H1 (cell line): Measurements from ENCODE around the gene ECI1. TPM values are rescaled to one million over a fixed set of nuclear protein-coding genes. Genes with fewer than 3 reads are reported as not detected.

Experiments
- CTCF ChIA-PET: fragments of 300-600 bp; sonication (Branson Sonifier 250); formaldehyde crosslinking; loops from one replicate; lab custom pipeline; 2021; ENCODE audit not compliant: partially characterized antibody; lab: Charles Lee
- POLR2A ChIA-PET: fragments of 300-600 bp; sonication (Branson Sonifier 250); formaldehyde crosslinking; loops from one replicate; lab custom pipeline; 2021; ENCODE audit warnings: inconsistent platforms; ENCODE audit not compliant: partially characterized antibody; lab: Charles Lee
- DNase-seq, 2 experiments: peaks; one replicate each; pipeline versions ENCODE4 v3.0.0 to v3.0.0-alpha.2; 2010 to 2022; ENCODE audit warnings: low spot score in 2 of 2, low read depth in 1 of 2, mixed read lengths in 1 of 2
- FAIRE-seq: peaks from 2 replicates; lab custom pipeline; 2011; peaks lifted over from hg19 to GRCh38; lab: Jason Lieb, UNC
- H2AFZ ChIP-seq: 2 replicates; pipeline ENCODE4 v1.8.1; 2012; ENCODE audit warnings: low read length, inconsistent platforms
- H2AK5ac ChIP-seq: 2 replicates; pipeline ENCODE4 v1.6.1; 2013; ENCODE audit warnings: low read depth, low read length
- H2BK120ac ChIP-seq: replicated peaks from 2 replicates; pipeline ENCODE3; 2013; ENCODE audit warnings: low read depth, low read length, inconsistent platforms
- H2BK12ac ChIP-seq: 2 replicates; pipeline ENCODE4 v1.6.1; 2013; ENCODE audit warnings: low read depth, low read length
- H2BK15ac ChIP-seq: 2 replicates; pipeline ENCODE4 v1.6.1; 2013; ENCODE audit warnings: low read length
- H2BK20ac ChIP-seq: 2 replicates; pipeline ENCODE4 v1.6.1; 2013; ENCODE audit warnings: low read length
- H2BK5ac ChIP-seq: 2 replicates; pipeline ENCODE4 v1.6.1; 2013; ENCODE audit warnings: low read depth, low read length
- H3K14ac ChIP-seq: 2 replicates; pipeline ENCODE4 v1.6.1; 2013; ENCODE audit warnings: inconsistent platforms; ENCODE audit not compliant: insufficient read length
- H3K18ac ChIP-seq: 2 replicates; pipeline ENCODE4 v1.6.1; 2013; ENCODE audit warnings: low read length; ENCODE audit errors: extremely low read depth
- H3K23ac ChIP-seq: 2 replicates; pipeline ENCODE4 v1.6.1; 2013; ENCODE audit warnings: inconsistent platforms; ENCODE audit not compliant: insufficient read length
- H3K23me2 ChIP-seq: 2 replicates; pipeline ENCODE4 v1.6.1; 2013; ENCODE audit warnings: low read depth, low read length
- H3K27ac ChIP-seq: 2 replicates; pipeline ENCODE4 v1.6.1; 2011; ENCODE audit warnings: low read depth, low read length, inconsistent platforms
- H3K27me3 ChIP-seq, 4 experiments: replicated peaks in 1 of 4; 1 replicate in 1 of 4; 2 replicates in 3 of 4; pipeline versions ENCODE4 v1.6.1 to v1.8.1; 2011 to 2013; ENCODE audit warnings: low read length in 3 of 4, mild to moderate bottlenecking in 3 of 4, inconsistent platforms in 2 of 4, mixed read lengths in 2 of 4, moderate library complexity in 1 of 4; ENCODE audit not compliant: control insufficient read depth in 3 of 4, insufficient read depth in 3 of 4; ENCODE audit errors: extremely low read depth in 1 of 4
- H3K36me3 ChIP-seq, 4 experiments: 2 replicates each; pipeline versions ENCODE4 v1.6.1 to v1.8.1; 2011 to 2013; ENCODE audit warnings: mild to moderate bottlenecking in 4 of 4, low read length in 3 of 4, moderate library complexity in 2 of 4, control low read depth in 1 of 4, inconsistent platforms in 1 of 4; ENCODE audit not compliant: insufficient read depth in 4 of 4, control insufficient read depth in 2 of 4
- H3K4ac ChIP-seq: replicated peaks from 2 replicates; pipeline ENCODE3; 2013; ENCODE audit warnings: low read length, low read depth, mixed read lengths, inconsistent platforms; ENCODE audit not compliant: insufficient read length
- H3K4me1 ChIP-seq, 4 experiments: replicated peaks in 1 of 4; 1 replicate in 1 of 4; 2 replicates in 3 of 4; pipeline versions ENCODE4 v1.6.1 to v1.8.1; 2011 to 2013; ENCODE audit warnings: low read length in 3 of 4, inconsistent platforms in 2 of 4, mixed read lengths in 1 of 4; ENCODE audit not compliant: insufficient read depth in 4 of 4, control insufficient read depth in 3 of 4
- H3K4me2 ChIP-seq, 2 experiments: 2 replicates each; pipeline versions ENCODE4 v1.6.1 to v1.8.1; 2011 to 2013; ENCODE audit warnings: low read depth in 2 of 2, low read length in 2 of 2, control low read depth in 1 of 2, inconsistent platforms in 1 of 2, mild to moderate bottlenecking in 1 of 2; ENCODE audit not compliant: insufficient read depth in 1 of 2
- H3K4me3 ChIP-seq, 4 experiments: fragments of 200-600, 300-600 bp in 1 of 4; sonication (generic), shearing (Covaris generic), sonication (Bioruptor Twin) in 1 of 4; 2 replicates each; pipeline versions ENCODE4 v1.5.1 to v1.8.1; 2011 to 2016; ENCODE audit warnings: low read length in 4 of 4, low read depth in 3 of 4, control low read depth in 2 of 4, inconsistent platforms in 2 of 4, mild to moderate bottlenecking in 2 of 4, mixed read lengths in 1 of 4, moderate library complexity in 1 of 4; ENCODE audit not compliant: insufficient read depth in 2 of 4; ENCODE audit errors: extremely low read depth in 1 of 4
- H3K56ac ChIP-seq: replicated peaks from 2 replicates; pipeline ENCODE3; 2013; ENCODE audit warnings: low read depth, mild to moderate bottlenecking, mixed read lengths, low read length, inconsistent platforms; ENCODE audit not compliant: insufficient read length
- H3K79me1 ChIP-seq: 2 replicates; pipeline ENCODE4 v1.6.1; 2013; ENCODE audit warnings: low read depth, low read length, control low read depth
- H3K79me2 ChIP-seq, 2 experiments: 2 replicates each; pipeline versions ENCODE4 v1.6.1 to v1.8.1; 2012 to 2013; ENCODE audit warnings: low read length in 2 of 2, mild to moderate bottlenecking in 2 of 2, inconsistent platforms in 1 of 2; ENCODE audit not compliant: insufficient read depth in 2 of 2, control insufficient read depth in 1 of 2
- H3K9ac ChIP-seq, 4 experiments: replicated peaks in 1 of 4; 1 replicate in 1 of 4; 2 replicates in 3 of 4; pipeline versions ENCODE4 v1.6.1 to v1.8.1; 2011 to 2013; ENCODE audit warnings: low read depth in 3 of 4, low read length in 3 of 4, control low read depth in 2 of 4, mild to moderate bottlenecking in 2 of 4, moderate library complexity in 2 of 4, inconsistent platforms in 1 of 4; ENCODE audit errors: extremely low read depth in 1 of 4
- H3K9me3 ChIP-seq, 2 experiments: 2 replicates each; pipeline versions ENCODE4 v1.6.1 to v1.8.1; 2012 to 2013; ENCODE audit warnings: mild to moderate bottlenecking in 2 of 2, moderate library complexity in 2 of 2, control low read depth in 1 of 2, inconsistent platforms in 1 of 2, low read depth in 1 of 2, low read length in 1 of 2, mixed read lengths in 1 of 2; ENCODE audit not compliant: insufficient read depth in 2 of 2
- H4K20me1 ChIP-seq, 2 experiments: replicated peaks in 1 of 2; 2 replicates each; pipeline versions ENCODE3 to v1.8.1; 2011 to 2013; ENCODE audit warnings: inconsistent platforms in 2 of 2, low read length in 2 of 2, mild to moderate bottlenecking in 1 of 2; ENCODE audit not compliant: insufficient read depth in 2 of 2, control insufficient read depth in 1 of 2
- H4K5ac ChIP-seq: 2 replicates; pipeline ENCODE4 v1.6.1; 2013; ENCODE audit warnings: low read length, low read depth, mixed read lengths, inconsistent platforms; ENCODE audit not compliant: insufficient read length
- H4K8ac ChIP-seq: 2 replicates; pipeline ENCODE4 v1.8.0; 2013; ENCODE audit warnings: mild to moderate bottlenecking, moderate library complexity, low read length, inconsistent platforms; ENCODE audit not compliant: insufficient read depth; ENCODE audit errors: extremely low read depth
- H4K91ac ChIP-seq: replicated peaks from 2 replicates; pipeline ENCODE3; 2013; ENCODE audit warnings: low read length, mixed read lengths, inconsistent platforms; ENCODE audit not compliant: insufficient read length
- BRCA1 ChIP-seq: IDR thresholded peaks from 2 replicates; pipeline ENCODE4 v1.6.1; 2012; ENCODE audit warnings: low read depth, low read length, improper control_type of control experiment
- CEBPB ChIP-seq: IDR thresholded peaks from 2 replicates; pipeline ENCODE4 v1.6.1; 2012; ENCODE audit warnings: low read depth, low read length
- FOSL1 ChIP-seq: IDR thresholded peaks from 2 replicates; pipeline ENCODE4 v1.6.1; 2011; ENCODE audit warnings: mild to moderate bottlenecking, low read depth, low read length, moderate library complexity; ENCODE audit not compliant: insufficient read depth
- HDAC2 ChIP-seq, 2 experiments: fragments of 300-600 bp in 1 of 2; sonication (generic) in 1 of 2; IDR thresholded peaks; 2 replicates each; pipeline ENCODE4 v1.6.1; 2011 to 2012; ENCODE audit warnings: low read depth in 2 of 2, low read length in 2 of 2, mild to moderate bottlenecking in 2 of 2, moderate library complexity in 2 of 2, borderline replicate concordance in 1 of 2, inconsistent platforms in 1 of 2
- KDM4A ChIP-seq: IDR thresholded peaks from one replicate; pipeline ENCODE4 v1.7.1; 2012; ENCODE audit warnings: low read depth, mild to moderate bottlenecking, moderate library complexity, low read length, inconsistent platforms; ENCODE audit not compliant: severe bottlenecking
- POLR2A ChIP-seq, 2 experiments: IDR thresholded peaks; 1 replicate in 1 of 2; 2 replicates in 1 of 2; pipeline ENCODE4 v1.6.1; 2011; ENCODE audit warnings: low read depth in 2 of 2, low read length in 2 of 2, mild to moderate bottlenecking in 2 of 2; ENCODE audit errors: control extremely low read depth in 1 of 2
- POU5F1 ChIP-seq: IDR thresholded peaks from 2 replicates; pipeline ENCODE4 v1.6.1; 2011; ENCODE audit warnings: low read depth, mild to moderate bottlenecking, low read length, moderate library complexity
- RBBP5 ChIP-seq: IDR thresholded peaks from 2 replicates; pipeline ENCODE4 v1.7.1; 2012; ENCODE audit warnings: low read depth, mild to moderate bottlenecking, inconsistent platforms, low read length, moderate library complexity, borderline replicate concordance
- TEAD4 ChIP-seq: IDR thresholded peaks from 2 replicates; pipeline ENCODE4 v1.6.1; 2012; ENCODE audit warnings: low read depth, low read length, inconsistent platforms, mixed read lengths
- WGBS, 2 experiments: shearing (Covaris generic) in 1 of 2; methylation state at CpG; one replicate each; pipeline versions ENCODE4 v1.1.6 to v1.1.7; 2013 to 2015; ENCODE audit warnings: low lambda C conversion rate in 2 of 2, mixed read lengths in 2 of 2, inconsistent platforms in 1 of 2, low coverage in 1 of 2, missing lambda C conversion rate in 1 of 2; ENCODE audit not compliant: insufficient replicate concordance in 2 of 2, insufficient coverage in 1 of 2, insufficient read length in 1 of 2; ENCODE audit errors: extremely low coverage in 1 of 2, missing lambda C conversion rate in 1 of 2; 5-methylcytosine and 5-hydroxymethylcytosine counted together
- polyA plus RNA-seq, 7 experiments: library from polyadenylated mRNA; depleted of rRNA in 3 of 7; stranded (reverse) in 5 of 7; unstranded in 2 of 7; fragments of >200 nt in 5 of 7; fragments of 200-250 nt in 2 of 7; gene quantifications; 1 replicate in 5 of 7; 2 replicates in 1 of 7; 4 replicates in 1 of 7; pipeline versions ENCODE4 v1.2.1 to v1.2.3, GENCODE V29; 2011 to 2013; ENCODE audit warnings: missing spikeins in 2 of 7, mixed read lengths in 2 of 7
- total RNA-seq: library from RNA; stranded (reverse); fragmentation: NEBNext Ultra II Directional; extraction: Animal tissue kit (Norgen Biotek cat#: 25700); gene quantifications from 2 replicates; pipeline ENCODE4 v1.2.1, GENCODE V29; 2021
- TF ChIP-seq, protein P1 (sequence below): IDR thresholded peaks from 2 replicates; pipeline ENCODE4 v1.6.1; 2012; ENCODE audit warnings: low read length, inconsistent platforms

Gene ECI1
- total and polyA plus RNA-seq, 2 of the 8 experiments (the other 6 are each of a cell fraction or from before 2014, with no cell fraction given): 79.5 to 151 TPM

DNA sequence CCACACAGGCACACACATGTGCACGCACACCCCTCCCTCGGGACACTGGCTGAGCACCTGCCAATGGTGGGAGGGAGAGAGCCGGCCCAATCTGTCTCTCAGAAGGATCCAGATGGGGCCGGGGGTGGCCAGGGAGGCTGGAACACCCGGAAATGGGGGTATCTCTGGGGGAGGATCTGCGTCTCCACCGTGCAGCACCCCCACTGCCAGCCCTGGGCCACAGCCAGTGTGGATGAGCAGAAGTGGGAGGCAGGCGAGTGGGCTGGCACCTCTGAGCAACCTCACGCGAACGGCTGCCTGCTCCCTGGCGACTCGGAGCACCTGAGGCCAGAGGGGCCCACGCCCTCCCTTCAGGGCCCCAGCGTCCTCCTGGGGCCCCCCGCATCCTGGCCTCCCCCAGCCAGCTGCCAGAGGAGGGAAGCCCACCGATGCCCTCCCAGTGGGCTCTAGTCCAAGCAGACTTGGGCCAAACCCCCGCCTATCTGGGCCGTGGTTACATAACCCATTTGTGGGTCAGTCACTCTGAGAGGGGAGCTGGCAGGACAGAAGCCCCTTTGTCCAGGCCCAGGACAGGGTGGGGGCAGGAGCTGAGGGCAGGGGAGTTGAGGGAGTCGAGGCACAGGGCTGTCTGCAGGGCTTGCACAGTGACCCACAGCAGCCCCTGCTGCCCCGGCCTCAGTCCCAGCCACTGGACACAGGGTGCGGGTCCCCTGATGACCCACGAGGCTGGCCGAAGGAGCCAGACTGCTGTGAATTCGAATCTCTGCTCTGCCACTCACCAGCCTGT is 60.5 kb downstream of the ECI1 start:
- Histone ChIP-seq H3K9ac (no peak overlapping the region; a peak in 1 of 7 replicates), H2BK120ac (no peak overlapping the region), H3K14ac (no peak overlapping the region), H4K91ac (no peak overlapping the region), H3K23me2 (peaks cover 4% of the 10 kb centered on the region; the same call in 1 of the 2 replicates), H4K20me1 (peaks cover 4 to 11% of the 10 kb centered on the region in 2 experiments), H4K5ac (no peak overlapping the region), H2AFZ (no peak overlapping the region), H4K8ac (no peak overlapping the region), H3K18ac (no peak overlapping the region), H3K27me3 (peaks cover 0 to 7% (median 3%) of the 10 kb centered on the region in 4 experiments; a peak in 4 of 7 replicates), H3K4me1 (peaks cover 0 to 9% (median 3%) of the 10 kb centered on the region in 4 experiments; a peak in 4 of 7 replicates), H3K27ac (no peak overlapping the region), H3K23ac (no peak overlapping the region), H3K79me2 (no peaks in the 10 kb centered on the region), H3K4me3 (no peak overlapping the region), H3K36me3 (no peaks in the 10 kb centered on the region), H2AK5ac (no peak overlapping the region), H3K4me2 (no peak overlapping the region), H2BK12ac (no peak overlapping the region), H2BK15ac (no peak overlapping the region), H3K56ac (no peak overlapping the region), H3K79me1 (no peaks in the 10 kb centered on the region), H3K4ac (no peak overlapping the region), H3K9me3 (no peaks in the 10 kb centered on the region), H2BK20ac (no peak overlapping the region), H2BK5ac (no peak overlapping the region)
- FAIRE-seq (no peak), DNase-seq (no peak)
- ChIA-PET CTCF (no interaction called here), POLR2A (interaction anchor here (0.7 to 2.4 kb wide), 13 partner anchors 8 to 198 kb away, joined by 3 to 12 read pairs (median 4); partner anchors contain the start of genes BRICD5, E4F1, ECI1 and PGP)
- TF ChIP-seq TEAD4 (no peak), HDAC2 (IDR thresholded peaks at IDR 0.05; ENCODE audit: borderline replicate concordance in 1 of 2, low read depth in 2 of 2, low read length in 2 of 2) (no peak), BRCA1 (no peak), FOSL1 (no peak), POU5F1 (no peak), POLR2A (IDR thresholded peaks at IDR 0.05; ENCODE audit: control extremely low read depth in 1 of 2, low read depth in 2 of 2, low read length in 2 of 2) (no peak), KDM4A (no peak), RBBP5 (no peak), CEBPB (no peak)
- TF ChIP-seq, protein P1, sequence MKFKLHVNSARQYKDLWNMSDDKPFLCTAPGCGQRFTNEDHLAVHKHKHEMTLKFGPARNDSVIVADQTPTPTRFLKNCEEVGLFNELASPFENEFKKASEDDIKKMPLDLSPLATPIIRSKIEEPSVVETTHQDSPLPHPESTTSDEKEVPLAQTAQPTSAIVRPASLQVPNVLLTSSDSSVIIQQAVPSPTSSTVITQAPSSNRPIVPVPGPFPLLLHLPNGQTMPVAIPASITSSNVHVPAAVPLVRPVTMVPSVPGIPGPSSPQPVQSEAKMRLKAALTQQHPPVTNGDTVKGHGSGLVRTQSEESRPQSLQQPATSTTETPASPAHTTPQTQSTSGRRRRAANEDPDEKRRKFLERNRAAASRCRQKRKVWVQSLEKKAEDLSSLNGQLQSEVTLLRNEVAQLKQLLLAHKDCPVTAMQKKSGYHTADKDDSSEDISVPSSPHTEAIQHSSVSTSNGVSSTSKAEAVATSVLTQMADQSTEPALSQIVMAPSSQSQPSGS: no peak
- WGBS, 2 experiments: 94% methylated on average over 20 of the region's 25 CpGs; no CpG with 5 or more reads in 1 of the 2 experiments
